ENCODE data around the gene EGLN2.
"Not testable (repeated sequence)": the region's sequence is repeated elsewhere in the genome, so short reads cannot be mapped to it uniquely, and the experiment has no call there.

EGLN2 gene

DNA sequence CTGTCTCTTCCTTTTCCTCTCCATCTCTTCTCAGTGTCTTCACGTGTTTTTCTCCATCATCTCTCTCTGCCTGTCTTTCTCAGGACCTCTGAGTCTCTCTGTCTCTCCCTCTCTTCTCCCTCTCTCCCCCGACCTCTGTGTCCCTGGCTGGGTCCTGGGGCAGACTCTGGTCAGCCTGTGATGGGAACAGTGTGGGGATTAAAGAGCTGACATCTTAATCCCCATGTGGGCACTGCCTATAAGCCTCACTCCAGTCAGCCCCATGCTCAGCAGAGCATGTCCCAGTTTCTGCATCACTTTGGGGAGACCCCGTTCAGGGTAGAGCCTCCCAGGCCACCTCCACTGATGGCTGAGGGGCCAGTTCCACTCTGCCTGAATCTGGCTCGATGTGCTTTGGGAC is 16.2 kb downstream of the EGLN2 start:
- DNase-seq (ENCODE audit: low read depth, low spot score), result no peak

DNA sequence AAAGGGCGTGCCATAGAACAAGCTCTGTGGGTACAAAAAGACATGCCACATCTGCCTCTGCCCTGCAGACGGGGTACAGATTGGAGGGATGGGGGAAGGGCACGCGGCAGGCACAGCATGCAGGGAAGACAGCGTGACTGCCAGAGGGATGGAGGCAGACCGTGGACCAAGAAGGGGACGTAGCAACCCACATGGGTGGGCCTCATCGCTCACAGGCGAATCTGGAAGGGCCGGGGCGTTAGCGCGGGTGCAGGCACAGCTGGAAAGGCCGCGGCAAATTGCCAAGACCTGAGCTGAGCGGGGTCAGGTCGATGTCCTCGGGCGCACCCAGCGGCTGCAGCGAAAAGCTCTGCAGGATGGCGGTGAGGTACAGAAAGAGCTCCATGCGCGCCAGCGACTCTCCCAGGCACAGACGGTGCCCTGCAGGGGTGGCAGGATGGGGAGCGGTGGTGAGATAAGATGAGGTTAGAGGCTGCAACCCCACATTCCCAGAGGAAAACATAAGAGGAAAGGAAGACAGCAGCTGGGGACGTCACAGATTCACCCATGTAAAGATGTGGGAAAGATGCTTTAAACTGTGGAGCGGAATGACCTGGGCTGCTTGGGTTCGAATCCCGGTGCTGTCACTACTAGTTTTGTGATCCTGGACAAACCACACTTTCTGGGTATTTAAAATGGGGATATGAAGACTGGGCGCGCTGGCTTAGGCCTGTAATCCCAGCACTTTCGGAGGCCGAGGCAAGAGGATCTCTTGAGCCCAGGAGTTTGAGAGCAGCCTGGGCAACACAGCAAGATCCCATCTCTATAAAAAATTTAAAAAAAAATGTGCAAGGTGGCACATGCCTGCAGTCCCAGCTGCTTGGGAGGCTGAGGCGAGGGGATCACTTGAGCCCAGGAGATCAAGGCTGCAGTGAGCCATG is 19.7 kb downstream of the EGLN2 start:
- DNase-seq (ENCODE audit: low read depth, low spot score), result peak; percentile 49

DNA sequence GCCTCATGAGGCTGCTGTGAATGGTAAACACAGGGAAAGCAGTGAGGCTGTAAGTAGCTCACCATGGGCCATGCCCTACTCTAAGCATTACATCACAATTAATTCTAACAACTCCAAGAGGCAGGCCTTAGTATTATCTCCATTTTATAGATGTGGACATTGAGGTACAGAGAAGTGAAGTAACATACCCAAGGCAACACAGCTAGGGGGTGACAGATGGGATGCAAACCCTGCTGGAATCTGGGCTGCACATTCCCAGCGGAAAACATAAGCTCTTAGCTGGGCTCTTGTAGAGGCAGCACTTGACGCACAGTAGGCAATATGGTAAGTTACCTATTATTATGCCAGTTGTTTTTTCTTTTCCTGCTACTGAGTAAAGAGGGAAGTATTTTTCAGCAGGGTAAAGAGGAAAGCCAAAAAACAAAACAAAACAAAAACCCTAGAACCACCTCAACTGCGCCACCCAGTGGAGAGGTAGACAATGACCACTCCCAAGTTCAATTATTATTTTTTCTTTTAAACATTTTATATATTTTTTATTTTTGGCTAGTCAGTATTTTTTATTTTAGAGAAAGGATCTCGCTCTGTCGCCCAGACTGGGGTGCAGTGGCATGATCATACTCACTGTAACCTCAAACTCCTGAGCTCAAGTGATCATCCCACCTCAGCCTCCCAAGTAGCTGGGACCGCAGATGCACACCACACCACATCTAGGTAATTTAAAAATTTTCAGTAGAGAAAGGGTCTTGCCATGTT is 20.7 kb downstream of the EGLN2 start:
- not testable (repeated sequence) for DNase-seq (ENCODE audit: low read depth, low spot score)

DNA sequence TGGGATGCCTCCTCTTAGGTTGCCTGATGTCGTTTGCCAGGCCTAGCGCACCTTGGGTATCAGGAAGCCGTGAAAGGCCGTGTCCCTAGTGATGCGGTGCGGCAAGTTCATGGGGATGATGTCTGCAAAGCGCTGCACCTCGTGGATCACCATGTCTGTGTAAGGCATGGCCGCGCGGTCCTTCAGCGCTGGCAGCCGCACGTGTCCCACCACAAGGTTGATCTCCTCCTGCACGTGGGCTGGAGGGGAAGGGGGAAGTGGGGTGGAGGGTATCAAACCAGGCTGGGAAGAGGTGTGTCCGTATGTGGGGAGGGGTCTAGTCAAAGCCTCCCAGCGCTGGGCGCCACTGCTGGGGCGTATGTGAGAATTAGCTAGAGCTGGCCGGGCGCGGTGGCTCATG is 23.2 kb downstream of the EGLN2 start:
- no peak for DNase-seq (ENCODE audit: low read depth, low spot score)

DNA sequence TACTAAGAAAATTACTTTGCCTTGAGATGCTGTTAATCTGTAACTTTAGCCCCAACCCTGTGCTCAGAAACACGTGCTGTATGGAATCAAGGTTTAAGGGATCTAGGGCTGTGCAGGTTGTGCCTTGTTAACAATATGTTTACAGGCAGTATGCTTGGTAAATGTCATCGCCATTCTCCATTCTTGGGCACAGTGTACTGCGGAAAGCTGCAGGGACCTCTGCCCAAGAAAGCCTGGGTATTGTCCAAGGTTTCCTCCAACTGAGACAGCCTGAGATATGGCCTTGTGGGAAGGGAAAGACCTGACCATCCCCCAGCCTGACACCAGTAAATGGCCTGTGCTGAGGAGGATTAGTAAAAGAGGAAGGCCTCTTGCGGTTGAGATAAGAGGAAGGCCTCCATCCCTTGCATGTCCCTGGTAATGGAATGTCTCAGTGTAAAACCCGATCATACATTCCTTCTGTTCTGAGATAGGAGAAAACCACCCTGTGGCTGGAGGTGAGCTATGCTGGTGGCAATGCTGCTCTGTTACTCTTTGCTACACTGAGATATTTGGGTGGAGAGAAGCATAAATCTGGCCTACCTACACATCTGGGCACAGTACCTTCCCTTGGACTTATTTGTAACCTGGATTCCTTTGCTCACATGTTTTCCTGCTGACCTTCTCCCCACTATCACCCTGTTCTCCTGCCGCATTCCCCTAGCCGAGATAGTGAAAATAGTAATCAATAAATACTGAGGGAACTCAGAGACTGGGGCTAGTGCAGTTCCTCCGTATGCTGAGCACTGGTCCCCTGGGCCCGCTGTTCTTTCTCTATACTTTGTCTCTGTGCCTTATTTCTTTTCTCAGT is 23.9 kb downstream of the EGLN2 start:
- DNase-seq (ENCODE audit: low read depth, low spot score), result not testable (repeated sequence)

DNA sequence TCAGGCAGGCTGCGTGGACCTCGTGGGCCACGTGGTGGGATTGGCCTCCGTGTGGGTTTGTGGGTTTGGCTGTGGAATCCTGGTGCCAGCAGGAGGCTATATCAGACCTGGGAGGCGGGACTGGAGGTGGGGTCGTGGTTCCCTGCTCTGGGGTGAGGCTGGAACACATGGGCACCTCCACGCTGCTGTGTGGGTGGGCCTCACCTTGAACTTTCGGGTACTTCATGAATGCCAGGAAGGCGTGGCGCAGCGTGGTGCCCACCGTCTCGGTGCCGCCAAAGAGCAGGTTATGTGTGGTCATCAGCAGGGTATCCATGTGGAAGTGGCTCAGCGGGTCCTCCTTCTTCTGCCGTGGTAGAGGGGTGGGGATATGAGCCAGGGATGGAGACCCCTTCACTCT is 25.9 kb downstream of the EGLN2 start:
- DNase-seq (ENCODE audit: low read depth, low spot score), result not testable (repeated sequence)

DNA sequence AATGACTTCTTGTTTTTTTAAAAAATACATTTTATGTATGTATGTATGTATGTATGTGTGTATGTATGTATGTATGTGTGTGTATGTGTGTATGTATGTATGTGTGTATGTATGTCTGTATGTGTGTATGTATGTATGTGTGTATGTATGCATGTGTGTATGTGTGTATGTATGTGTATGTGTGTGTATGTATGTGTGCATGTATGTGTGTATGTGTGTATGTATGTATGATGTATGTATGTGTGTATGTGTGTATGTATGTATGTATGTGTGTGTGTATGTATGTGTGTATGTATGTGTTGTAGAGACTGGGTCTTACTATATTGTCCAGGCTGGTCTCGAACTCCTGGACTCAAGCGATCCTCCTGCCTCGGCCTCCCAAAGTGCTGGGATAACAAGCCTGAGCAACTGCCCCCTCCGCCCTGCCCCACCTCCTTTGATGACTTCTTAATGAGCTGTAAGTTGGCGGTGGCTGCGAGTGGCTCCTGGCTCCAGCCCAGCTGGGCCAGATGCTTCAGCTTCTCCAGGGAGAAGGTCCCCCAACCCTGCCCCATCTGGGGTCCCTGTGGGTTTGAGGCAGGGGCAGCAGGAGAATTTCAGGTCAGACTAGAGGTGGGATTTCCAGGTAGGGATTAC is 26.6 kb downstream of the EGLN2 start:
- DNase-seq (ENCODE audit: low read depth, low spot score), result not testable (repeated sequence)

DNA sequence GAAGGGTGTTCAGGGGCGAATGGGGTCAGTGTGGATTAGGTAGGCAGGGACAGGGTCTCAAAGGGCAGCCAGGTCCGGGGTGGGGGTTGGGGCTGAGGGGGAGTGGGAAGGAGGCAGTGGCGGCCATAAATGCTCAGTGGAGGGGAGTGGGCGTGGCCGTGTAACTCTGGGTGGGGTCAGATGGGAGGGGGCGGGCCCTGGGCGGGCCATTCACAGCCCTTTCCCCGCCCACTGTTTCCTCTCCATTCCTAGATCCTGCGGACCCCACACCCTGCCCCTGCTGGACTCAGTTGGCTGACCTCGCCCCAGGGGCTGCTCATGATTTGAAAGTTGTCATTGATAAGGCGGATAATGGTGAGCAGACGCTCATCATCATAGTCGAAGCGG is 27.3 kb downstream of the EGLN2 start:
- DNase-seq (ENCODE audit: low read depth, low spot score), result not testable (repeated sequence)

DNA sequence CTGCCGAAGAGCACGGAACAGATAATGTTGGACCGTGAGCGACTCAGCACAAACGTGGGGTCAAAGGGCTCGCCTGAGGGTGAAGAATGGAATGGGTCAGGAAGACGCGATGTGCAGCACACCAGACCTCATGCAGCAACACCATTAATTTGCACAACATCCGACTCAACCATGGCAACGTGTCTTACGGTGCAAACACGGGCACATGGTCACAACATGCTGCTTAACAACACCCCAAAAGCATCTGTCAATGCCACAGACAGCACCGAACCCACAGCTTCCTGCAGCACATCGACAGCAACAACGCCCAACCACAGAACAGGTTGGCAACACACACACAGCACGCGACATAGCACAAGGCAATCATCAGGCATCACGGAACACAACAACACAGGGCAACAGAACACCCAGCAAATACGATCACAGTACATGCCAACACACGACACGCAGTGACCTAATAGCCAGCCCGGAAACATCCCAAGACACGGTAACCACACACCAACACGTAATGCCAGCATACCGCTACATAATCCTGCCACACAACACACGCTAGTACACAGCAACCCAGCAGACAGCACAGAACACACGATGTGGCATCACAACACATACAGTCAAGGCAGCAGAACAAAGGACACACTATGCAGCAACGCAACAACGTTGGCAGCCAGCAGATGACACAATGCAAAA is 27.9 kb downstream of the EGLN2 start:
- not testable (repeated sequence) for DNase-seq (ENCODE audit: low read depth, low spot score)

DNA sequence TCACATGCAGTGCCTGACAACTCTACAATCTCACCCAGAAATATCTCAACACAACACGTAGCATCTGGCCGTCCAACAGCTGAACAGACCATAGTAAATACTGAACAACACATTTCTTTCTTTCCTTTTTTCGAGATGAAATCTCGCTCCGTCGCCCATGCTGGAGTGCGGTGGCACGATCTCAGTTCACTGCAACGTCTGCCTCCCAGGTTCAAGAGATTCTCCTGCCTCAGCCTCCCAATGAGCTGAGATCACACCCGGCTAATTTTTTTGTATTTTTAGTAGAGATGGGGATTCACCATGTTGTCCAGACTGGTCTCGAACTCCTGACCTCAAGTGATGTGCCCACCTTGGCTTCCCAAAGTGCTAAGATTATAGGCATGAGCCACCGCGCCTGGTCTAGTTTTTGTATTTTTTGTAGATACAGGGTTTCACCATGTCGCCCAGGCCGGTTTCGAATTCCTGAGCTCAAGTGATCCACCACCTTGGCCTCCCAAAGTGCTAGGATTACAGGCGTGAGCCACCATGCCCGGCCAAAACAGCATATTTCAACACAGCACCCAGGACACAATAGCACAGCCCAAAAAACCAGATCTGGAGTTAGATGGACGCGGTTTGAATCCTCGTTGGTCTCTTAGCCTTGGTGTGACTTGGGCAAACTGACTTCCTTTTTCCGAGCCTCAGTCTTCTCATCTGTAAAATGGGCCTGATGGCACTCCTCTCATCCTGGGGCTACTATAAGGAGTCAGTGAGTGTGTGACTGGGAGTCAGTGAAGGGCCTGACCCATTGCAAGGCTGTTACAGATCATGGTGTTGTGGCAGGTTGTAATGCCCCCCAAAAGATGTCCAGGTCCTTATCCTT is 28.6 kb downstream of the EGLN2 start:
- DNase-seq (ENCODE audit: low read depth, low spot score), result no peak

DNA sequence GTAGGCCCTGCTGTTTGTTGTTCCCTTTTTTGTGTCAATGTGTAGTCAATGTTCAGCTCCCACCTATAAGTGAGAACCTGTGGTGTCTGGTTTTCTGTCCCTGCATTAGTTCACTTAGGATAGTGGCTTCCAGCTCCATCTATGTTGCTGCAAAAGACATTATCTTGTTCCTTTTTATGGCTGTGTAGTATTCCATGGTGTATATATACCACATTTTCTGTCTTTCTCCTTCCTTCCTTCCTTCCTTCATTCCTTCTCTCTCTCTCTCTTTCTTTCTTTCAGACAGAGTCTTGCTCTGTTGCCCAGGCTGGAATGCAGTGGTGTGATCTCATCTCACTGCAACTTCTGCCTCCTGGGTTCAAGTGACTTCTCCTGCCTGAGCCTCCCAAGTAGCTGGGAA is 30.2 kb downstream of the EGLN2 start:
- DNase-seq (ENCODE audit: low read depth, low spot score), result no peak

DNA sequence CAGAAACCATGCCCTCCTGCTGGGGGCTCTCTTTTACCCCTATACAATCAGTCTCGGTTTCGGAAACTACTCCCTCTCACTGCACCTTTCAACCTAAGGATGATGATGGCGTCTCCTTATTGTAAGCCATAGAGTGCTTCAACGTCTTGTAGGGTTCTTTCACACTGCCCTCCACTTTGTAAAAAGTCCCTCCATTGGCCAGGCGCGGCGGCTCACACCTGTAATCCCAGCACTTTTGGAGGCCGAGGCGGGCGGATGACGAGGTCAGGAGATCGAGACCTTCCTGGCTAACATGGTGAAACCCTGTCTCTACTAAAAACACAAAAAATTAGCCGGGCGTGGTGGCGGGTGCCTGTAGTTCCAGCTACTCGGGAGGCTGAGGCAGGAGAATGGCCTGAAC is 31.8 kb downstream of the EGLN2 start:
- not testable (repeated sequence) for DNase-seq (ENCODE audit: low read depth, low spot score)

DNA sequence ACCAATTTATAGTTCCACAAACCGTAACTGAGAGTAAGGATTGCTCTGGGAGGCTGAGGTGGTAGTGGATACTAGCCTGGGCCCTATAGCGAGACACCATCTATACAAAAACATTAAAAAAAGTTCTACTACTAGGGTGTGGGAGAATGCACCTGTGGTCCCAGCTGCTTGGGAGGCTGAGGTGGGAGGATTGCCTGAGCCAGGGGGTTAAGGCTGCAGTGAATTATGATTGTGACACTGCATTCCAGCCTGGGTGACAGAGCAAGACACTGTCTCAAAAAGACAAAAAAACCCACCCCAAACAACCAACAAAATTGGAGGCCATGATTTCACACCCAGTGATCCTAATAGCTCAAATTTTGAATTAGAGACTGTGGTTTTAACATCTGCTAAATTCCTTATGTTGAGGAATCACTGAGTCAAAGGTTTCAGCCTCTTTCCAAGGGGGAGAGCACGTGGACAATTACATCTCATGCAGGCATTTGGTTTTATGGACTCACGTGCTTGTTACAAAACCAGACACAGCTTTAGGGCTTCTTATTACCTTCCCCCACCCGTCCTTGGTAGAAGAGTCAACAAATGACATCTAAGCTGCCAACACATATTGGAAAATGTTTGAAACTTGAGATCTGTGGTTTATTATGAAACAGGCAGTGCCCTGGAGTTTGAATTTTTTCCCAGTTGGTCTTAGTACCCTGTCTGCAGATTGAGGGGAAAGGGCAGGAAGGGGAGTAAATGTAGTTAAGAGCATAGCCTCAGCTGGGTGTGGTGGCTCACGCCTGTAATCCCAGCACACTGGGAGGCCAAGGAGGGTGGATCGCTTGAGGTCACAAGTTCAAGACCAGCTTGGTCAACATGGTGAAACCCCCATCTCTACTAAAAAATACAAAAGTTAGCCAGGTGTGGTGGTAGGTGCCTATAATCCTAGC is 32.8 kb downstream of the EGLN2 start:
- peak; percentile 31 for DNase-seq (ENCODE audit: low read depth, low spot score)

DNA sequence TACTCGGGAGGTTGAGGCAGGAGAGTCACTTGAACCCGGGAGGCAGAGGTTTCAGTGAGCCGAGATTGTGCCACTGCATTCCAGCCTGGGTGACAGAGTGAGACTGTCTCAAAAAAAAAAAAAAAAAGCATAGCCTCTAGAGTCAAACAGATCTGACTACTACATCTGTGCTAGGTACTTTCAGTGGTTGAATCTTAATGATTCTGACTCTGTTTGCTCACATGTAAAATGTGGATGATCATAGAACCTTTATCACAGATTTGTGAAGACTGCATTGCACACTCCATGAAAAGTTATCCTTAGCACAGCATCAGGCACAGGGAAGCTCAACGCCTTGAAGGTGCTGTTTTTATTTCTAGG is 33.4 kb downstream of the EGLN2 start:
- not testable (repeated sequence) for DNase-seq (ENCODE audit: low read depth, low spot score)

DNA sequence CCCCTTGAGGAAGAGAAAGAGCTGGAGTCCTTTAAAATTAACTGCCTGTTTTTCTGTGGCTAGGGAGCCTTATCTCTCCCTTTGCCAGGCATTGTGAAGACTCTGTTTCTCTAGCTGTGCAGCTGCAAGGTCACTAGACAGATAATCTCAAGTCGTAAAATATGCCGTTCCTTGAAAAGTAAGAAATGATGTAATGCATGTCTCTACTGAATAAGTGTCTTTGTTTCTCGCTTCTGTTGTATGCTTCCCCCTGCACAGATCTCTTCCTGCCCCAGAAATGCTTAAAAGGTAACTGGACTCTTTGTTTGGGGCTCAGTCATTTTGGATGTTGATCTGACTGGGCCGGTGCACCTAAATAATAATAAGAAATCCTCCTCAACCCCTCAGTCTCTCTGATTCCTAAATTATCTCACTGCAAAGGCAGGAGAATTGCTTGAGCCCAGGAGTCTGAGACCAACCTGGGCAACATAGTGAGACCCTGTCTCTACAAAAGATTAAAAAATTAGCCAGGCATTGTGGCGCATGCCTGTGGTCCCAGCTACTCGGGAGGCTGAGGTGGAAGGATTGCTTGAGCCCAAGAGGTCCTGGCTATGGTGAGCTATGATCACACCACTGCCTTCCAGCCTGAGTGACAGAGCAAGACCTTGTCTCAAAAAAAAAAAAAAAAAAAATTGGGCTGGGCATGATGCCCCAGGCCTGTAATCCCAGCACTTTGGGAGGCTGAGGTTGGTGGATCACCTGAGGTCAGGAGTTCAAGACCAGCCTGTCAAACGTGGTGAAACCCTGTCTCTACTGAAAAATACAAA is 34.9 kb downstream of the EGLN2 start:
- not testable (repeated sequence) for DNase-seq (ENCODE audit: low read depth, low spot score)

DNA sequence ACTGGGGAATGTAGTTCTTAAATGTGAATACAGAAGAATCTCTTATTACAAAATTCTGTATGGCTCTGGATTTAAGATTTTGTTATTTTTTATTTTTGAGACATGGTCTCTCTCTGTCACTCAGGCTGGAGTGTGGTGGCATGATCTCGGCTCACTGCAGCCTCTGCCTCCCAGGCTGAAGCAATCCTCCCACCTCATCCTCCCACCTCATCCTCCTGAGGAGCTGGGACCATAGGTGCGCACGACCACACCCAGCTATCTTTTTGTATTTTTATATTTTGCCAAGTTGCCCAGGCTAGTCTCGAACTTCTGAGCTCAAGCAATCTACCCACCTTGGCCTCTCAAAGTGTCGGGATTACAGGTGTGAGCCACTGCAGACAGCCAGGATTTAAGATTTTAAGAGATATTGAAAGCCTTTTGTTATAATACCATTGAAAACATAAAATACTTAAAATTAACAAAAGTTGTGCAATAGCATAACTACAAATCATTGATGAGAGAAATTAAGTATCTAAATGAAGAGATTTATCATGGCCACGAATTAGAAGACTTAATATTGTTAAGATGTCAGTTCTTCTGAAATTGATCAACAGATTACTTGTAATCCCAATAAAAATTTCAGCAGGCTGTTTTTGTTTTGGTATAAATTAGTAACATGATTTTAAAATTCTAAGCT is 37.9 kb downstream of the EGLN2 start:
- no peak for DNase-seq (ENCODE audit: low read depth, low spot score)

DNA sequence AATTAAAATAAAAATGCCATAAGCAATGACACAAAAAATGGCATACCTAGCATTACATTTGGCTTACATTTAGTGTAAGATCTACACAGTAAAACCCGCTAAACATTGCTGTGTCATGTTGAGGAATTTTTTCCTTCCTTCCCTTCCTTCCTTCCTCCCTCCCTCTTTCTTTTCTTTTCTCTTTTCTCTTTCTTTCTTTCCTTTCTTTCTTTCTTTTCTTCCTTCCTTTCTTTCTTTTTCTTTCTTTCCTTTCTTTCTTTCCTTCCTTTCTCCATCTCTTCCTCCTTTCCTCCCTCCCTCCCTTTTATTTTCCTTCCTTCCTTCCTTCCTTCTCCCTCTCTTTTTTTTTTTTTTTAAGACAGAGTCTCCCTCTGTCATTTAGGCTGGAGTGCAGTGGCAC is 39.5 kb downstream of the EGLN2 start:
- not testable (repeated sequence) for DNase-seq (ENCODE audit: low read depth, low spot score)

All from astrocyte of the hippocampus (primary cell).